Fibroblast of mammary gland (primary cell): Measurements from ENCODE around the gene PMFBP1.

ENCODE experiments used
- DNase-seq: peaks from one replicate; pipeline ENCODE4 v3.0.0-alpha.2; 2010; ENCODE audit warnings: low read depth
- H3K4me3 ChIP-seq: 2 replicates; pipeline ENCODE4 v1.5.1; 2011; ENCODE audit warnings: low read depth, mild to moderate bottlenecking, low read length, moderate library complexity; ENCODE audit not compliant: control insufficient read depth
- CTCF ChIP-seq: conservative IDR thresholded peaks from 2 replicates; pipeline ENCODE4 v1.5.1; 2011; ENCODE audit warnings: low read depth, low read length, inconsistent platforms; ENCODE audit not compliant: control insufficient read depth, insufficient read depth

Gene PMFBP1

DNA sequence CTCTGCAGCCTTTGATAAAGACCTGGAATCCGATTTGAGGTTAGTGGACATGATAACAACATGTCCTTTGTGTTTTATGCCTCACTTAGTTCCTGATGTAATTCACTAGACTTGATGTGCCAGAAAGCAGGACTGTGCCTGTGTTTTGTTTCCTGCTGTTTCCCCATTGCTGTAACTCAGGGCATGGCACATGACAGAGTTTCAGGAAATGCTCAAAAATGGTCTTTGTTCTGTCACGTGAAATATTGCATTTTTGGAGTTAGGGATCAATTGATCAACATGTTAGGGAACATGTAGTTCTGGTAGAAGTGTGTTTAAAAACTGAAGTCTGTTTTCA is 45.6 kb downstream of the PMFBP1 start:
- TF ChIP-seq CTCF = no peak
- DNase-seq = no peak
- H3K4me3 ChIP-seq = no peak overlapping the region

DNA sequence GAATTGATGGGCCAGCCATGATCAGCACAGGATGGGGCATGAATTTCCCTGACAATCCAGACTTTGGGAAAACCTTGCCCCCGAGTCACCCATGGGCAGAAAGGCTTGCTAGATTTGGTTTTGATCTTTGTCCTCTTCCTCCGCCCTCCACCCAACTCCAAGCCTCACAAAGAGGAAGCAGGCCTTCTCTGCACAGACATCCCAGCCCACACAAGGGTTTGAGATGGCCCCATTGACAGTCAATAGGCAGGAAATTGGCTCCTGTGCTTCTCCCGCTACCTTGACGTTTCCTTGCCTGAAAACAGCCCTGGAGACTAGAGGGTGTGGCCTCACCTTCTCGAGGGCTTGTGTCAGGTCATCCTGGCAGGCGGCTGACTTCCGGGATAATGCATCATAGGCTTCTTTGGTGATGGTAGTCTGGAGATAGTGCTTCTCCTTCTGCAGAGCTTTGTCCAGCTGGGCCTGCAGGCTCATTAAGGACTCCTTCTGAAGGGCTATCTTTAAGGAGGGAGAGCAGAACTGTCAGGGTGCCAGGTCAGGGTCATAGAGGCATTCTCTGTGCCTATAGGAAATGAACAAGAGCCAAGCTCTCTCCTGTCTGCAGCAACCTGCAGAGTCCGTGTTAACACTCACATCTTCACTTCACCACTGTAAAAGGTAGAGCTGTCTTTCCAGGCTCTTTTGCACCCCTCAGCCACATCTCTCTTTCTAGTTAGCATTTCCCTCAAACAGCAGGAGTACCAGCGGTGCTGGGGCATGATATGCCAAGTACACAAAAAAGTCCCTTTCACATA is 46.1 kb downstream of the PMFBP1 start:
- TF ChIP-seq CTCF = no peak
- DNase-seq = no peak
- no peak overlapping the region for H3K4me3 ChIP-seq

- no peak overlapping the region for H3K4me3 ChIP-seq
- TF ChIP-seq CTCF = peak; percentile 77
- peak; percentile 79 for DNase-seq
Measured at GRCh38 chr16:72124761-72125634, 47.0 kb downstream of the PMFBP1 start.

- no peak for TF ChIP-seq CTCF
- DNase-seq = no peak
Measured at GRCh38 chr16:72124148-72124547, 47.8 kb downstream of the PMFBP1 start.

DNA sequence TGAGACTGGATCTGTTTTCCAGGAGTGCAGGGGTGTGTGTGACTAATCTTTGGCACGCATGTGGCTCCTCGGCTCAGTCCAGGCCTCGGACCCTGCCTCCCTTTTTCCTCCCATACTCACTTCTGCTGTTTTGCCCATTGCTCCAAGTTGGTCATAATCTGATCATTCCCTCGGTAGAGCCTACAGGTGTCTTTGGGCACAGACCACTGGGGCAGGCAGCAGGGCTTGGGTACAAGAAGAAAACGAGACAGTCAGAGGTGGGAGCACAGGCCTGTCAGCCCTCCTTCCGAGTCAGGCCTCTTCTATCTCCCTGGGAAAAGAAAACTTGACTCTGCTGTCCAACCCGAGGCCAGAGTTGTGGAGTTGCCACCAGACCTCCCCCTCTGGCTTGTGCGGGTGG is 48.5 kb downstream of the PMFBP1 start:
- no peak for DNase-seq
- TF ChIP-seq CTCF = no peak
- H3K4me3 ChIP-seq = no peak overlapping the region

More at GRCh38 chr16:72124148-72124547, 47.8 kb downstream of the PMFBP1 start:
- H3K4me3 ChIP-seq = no peak overlapping the region

DNA sequence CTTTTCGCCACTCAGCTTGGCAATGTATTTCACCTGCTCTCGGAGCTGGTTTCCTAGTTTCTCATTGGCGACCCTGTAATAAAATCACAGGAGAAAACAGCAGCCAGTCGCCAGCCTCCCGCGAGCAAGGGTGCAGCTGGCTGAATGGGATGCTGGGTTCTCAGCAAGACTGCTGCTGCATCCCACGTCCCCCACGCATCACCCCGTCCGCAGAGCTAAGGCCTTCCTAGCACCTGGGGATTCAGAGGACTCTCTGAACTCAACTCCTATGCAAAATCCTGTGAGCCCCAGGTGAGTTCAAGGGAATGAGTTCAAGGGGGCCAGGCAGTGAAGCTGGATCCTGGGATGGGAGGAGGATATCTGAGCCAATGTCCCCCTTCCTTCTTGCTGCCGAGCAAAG is 49.0 kb downstream of the PMFBP1 start:
- no peak overlapping the region for H3K4me3 ChIP-seq
- no peak for DNase-seq
- TF ChIP-seq CTCF = no peak
